ENCODE results near the gene ATP6V1C2. TPM values are rescaled to one million over a fixed set of nuclear protein-coding genes. Genes with fewer than 3 reads are reported as not detected.

Gene ATP6V1C2
- total and polyA plus RNA-seq, 4 donors, result 0.55 to 2.5 (median 1.0) TPM

GRCh38 chr2:10792001-10792634 is 70.7 kb downstream of the ATP6V1C2 start:
- TF ChIP-seq CTCF (IDR thresholded peaks at IDR 0.05; ENCODE audit: control extremely low read depth, extremely low read depth), result no peak
- peaks cover 0 to 4% (median 0%) of the 10 kb centered on the region in 5 donors for H3K4me1 ChIP-seq (ENCODE audit: control insufficient read depth in 5 of 5, insufficient read depth in 5 of 5, low read length in 5 of 5)
- no peaks in the 10 kb centered on the region for H3K9me3 ChIP-seq (ENCODE audit: control insufficient read depth in 4 of 4, insufficient read depth in 3 of 4, low read length in 3 of 4)
- H3K36me3 ChIP-seq (ENCODE audit: control insufficient read depth in 4 of 4, insufficient read depth in 4 of 4, low read length in 4 of 4), result peaks cover 41 to 66% (median 50%) of the 10 kb centered on the region in 4 donors
- no peak for ATAC-seq (ENCODE audit: insufficient read depth, low FRiP score)
- H3K9ac ChIP-seq (ENCODE audit: insufficient read depth in 1 of 2, low read length in 2 of 2), result no peak overlapping the region
- H3K27me3 ChIP-seq (ENCODE audit: control insufficient read depth in 3 of 3, insufficient read depth in 3 of 3, low read length in 2 of 3), result no peaks in the 10 kb centered on the region
- no peak overlapping the region for H3K4me3 ChIP-seq
- WGBS, 2 donors, result 75 to 90% methylated on average over 2 of the region's 2 CpGs
- no peak overlapping the region for H3K27ac ChIP-seq (ENCODE audit: low read depth in 1 of 2, low read length in 1 of 2)
- DNase-seq, result no peak

- Histone ChIP-seq H3K9ac (ENCODE audit: insufficient read depth in 1 of 2, low read length in 2 of 2) (no peak overlapping the region), H3K4me1 (ENCODE audit: control insufficient read depth in 5 of 5, insufficient read depth in 5 of 5, low read length in 5 of 5) (peaks cover 0 to 4% (median 0%) of the 10 kb centered on the region in 5 donors), H3K4me3 (no peak overlapping the region), H3K27ac (ENCODE audit: low read depth in 1 of 2, low read length in 1 of 2) (no peak overlapping the region), H3K9me3 (ENCODE audit: control insufficient read depth in 4 of 4, insufficient read depth in 3 of 4, low read length in 3 of 4) (no peaks in the 10 kb centered on the region), H3K36me3 (ENCODE audit: control insufficient read depth in 4 of 4, insufficient read depth in 4 of 4, low read length in 4 of 4) (peaks cover 41 to 64% (median 53%) of the 10 kb centered on the region in 4 donors), H3K27me3 (ENCODE audit: control insufficient read depth in 3 of 3, insufficient read depth in 3 of 3, low read length in 2 of 3) (no peaks in the 10 kb centered on the region)
- TF ChIP-seq CTCF (IDR thresholded peaks at IDR 0.05; ENCODE audit: control extremely low read depth, extremely low read depth), result no peak
- DNase-seq (no peak), ATAC-seq (ENCODE audit: insufficient read depth, low FRiP score) (no peak)
- WGBS, 2 donors, result 93 to 96% methylated on average over 17 of the region's 17 CpGs
Measured at GRCh38 chr2:10792660-10793400, 71.4 kb downstream of the ATP6V1C2 start.

GRCh38 chr2:10793816-10794215 is 72.4 kb downstream of the ATP6V1C2 start:
- DNase-seq, result peak in 2 of 3 donors; percentile 50 to 57
- no peak for TF ChIP-seq CTCF (IDR thresholded peaks at IDR 0.05; ENCODE audit: control extremely low read depth, extremely low read depth)
- H3K4me1 ChIP-seq (ENCODE audit: control insufficient read depth in 5 of 5, insufficient read depth in 5 of 5, low read length in 5 of 5), result peaks cover 0 to 4% (median 0%) of the 10 kb centered on the region in 5 donors
- H3K9ac ChIP-seq (ENCODE audit: insufficient read depth in 1 of 2, low read length in 2 of 2), result no peak overlapping the region
- WGBS, 2 donors, result 90 to 97% methylated on average over 1 of the region's 1 CpG
- no peak overlapping the region for H3K27ac ChIP-seq (ENCODE audit: low read depth in 1 of 2, low read length in 1 of 2)
- no peak for ATAC-seq (ENCODE audit: insufficient read depth, low FRiP score)
- no peak overlapping the region for H3K4me3 ChIP-seq
- H3K27me3 ChIP-seq (ENCODE audit: control insufficient read depth in 3 of 3, insufficient read depth in 3 of 3, low read length in 2 of 3), result no peaks in the 10 kb centered on the region
- peaks cover 38 to 57% (median 48%) of the 10 kb centered on the region in 4 donors for H3K36me3 ChIP-seq (ENCODE audit: control insufficient read depth in 4 of 4, insufficient read depth in 4 of 4, low read length in 4 of 4)
- no peaks in the 10 kb centered on the region for H3K9me3 ChIP-seq (ENCODE audit: control insufficient read depth in 4 of 4, insufficient read depth in 3 of 4, low read length in 3 of 4)
